Esophagus muscularis mucosa (tissue), 4 donors: ENCODE results near the gene LRRC8E. TPM values are rescaled to one million over a fixed set of nuclear protein-coding genes. Genes with fewer than 3 reads are reported as not detected.

ENCODE experiments used
- DNase-seq: peaks from one replicate; pipeline ENCODE4 v3.0.0-alpha.2; 2017; ENCODE audit errors: extremely low spot score
- H3K27ac ChIP-seq, 4 donors: fragments of 200-600 bp; sonication (generic); replicated peaks in 1 of 4; 1 replicate in 3 of 4; 2 replicates in 1 of 4; pipeline ENCODE4 v1.5.1; 2016 to 2019; ENCODE audit warnings: mild to moderate bottlenecking in 1 of 4
- H3K27me3 ChIP-seq, 4 donors: fragments of 200-600 bp; sonication (generic); one replicate each; pipeline versions ENCODE4 v1.5.1 to v1.6.0; 2016 to 2019
- H3K36me3 ChIP-seq, 4 donors: fragments of 200-600 bp; sonication (generic); one replicate each; pipeline ENCODE4 v1.5.1; 2016 to 2019
- H3K4me1 ChIP-seq, 4 donors: fragments of 200-600 bp; sonication (generic); one replicate each; pipeline ENCODE4 v1.5.1; 2016 to 2019
- H3K4me3 ChIP-seq, 4 donors: fragments of 200-600 bp; sonication (generic); 1 replicate in 2 of 4; 2 replicates in 2 of 4; pipeline ENCODE4 v1.5.1; 2016 to 2019; ENCODE audit warnings: mild to moderate bottlenecking in 4 of 4, moderate library complexity in 1 of 4
- H3K9me3 ChIP-seq, 4 donors: fragments of 200-600 bp; sonication (generic); 1 replicate in 3 of 4; 2 replicates in 1 of 4; pipeline ENCODE4 v1.5.1; 2016 to 2019
- CTCF ChIP-seq, 3 experiments: fragments of 200-600 bp in 2 of 3; fragments of 450-650 bp in 1 of 3; sonication (generic) in 2 of 3; IDR thresholded peaks; one replicate each; pipeline ENCODE4 v1.5.1; 2017 to 2019; ENCODE audit warnings: antibody characterized with exemption in 3 of 3, mild to moderate bottlenecking in 2 of 3, moderate library complexity in 1 of 3
- EP300 ChIP-seq: sonication (generic); formaldehyde crosslinking; IDR thresholded peaks from one replicate; pipeline ENCODE4 v1.6.1; 2017; ENCODE audit warnings: antibody characterized with exemption
- POLR2A ChIP-seq: fragments of 450-650 bp; IDR thresholded peaks from one replicate; pipeline ENCODE4 v1.6.1; 2017; ENCODE audit warnings: antibody characterized with exemption, moderate library complexity, mild to moderate bottlenecking, low read depth
- POLR2AphosphoS5 ChIP-seq, 2 donors: sonication (generic); formaldehyde crosslinking; IDR thresholded peaks; one replicate each; pipeline ENCODE4 v1.6.1; 2017; ENCODE audit warnings: antibody characterized with exemption in 2 of 2
- WGBS: methylation state at CpG from one replicate; pipeline ENCODE4 v1.1.5; 2018; 5-methylcytosine and 5-hydroxymethylcytosine counted together
- intact Hi-C: fragments of 100-400 bp; cut with DNase I; formaldehyde crosslinking; loops from one replicate; pipeline ENCODE4 v1.15.1; 2023
- total RNA-seq, 4 donors: library from RNA; depleted of rRNA; stranded (reverse); fragments of >200 nt; gene quantifications; one replicate each; pipeline versions ENCODE4 v1.1.0 to v1.2.1, GENCODE V29; 2016

The LRRC8E gene
- total RNA-seq, 4 donors from 2014 or later: 0.33 to 1.0 (median 0.46) TPM; not detected in 1

DNA sequence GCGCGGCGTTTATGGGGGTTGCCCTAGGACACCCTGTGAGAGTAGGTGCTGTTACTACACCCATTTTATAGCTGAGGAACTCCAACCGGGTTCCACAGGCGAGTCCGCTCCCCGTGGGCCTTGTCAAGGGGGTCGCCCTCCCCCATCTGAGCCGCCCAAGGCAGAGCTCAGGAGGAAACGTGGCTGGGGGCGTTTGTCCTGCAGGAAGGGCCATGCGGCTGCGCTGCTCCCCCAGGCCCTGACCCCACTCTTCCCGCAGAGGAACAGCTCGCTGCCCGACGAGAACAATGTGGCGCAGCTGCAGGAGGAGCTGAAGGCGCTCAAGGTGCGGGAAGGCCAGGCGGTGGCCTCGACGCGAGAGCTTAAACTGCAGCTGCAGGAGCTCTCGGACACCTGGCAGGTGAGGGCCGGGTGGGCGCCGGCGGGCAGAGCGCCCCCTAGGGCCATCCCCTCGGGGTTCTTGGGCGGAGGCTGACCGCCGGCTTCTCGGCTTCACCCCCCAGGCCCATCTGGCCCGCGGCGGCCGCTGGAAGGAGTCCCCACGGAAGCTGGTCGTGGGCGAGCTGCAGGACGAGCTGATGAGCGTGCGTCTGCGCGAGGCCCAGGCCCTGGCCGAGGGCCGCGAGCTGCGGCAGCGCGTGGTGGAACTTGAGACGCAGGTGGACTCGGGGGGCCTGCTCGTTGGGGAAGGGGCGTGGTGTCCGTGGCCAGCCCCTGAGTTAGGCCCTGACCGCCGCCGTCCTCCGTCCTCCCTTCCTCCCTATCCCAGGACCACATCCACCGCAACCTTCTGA lies 26.5 kb upstream of the LRRC8E start:
- TF ChIP-seq CTCF (IDR thresholded peaks at IDR 0.05) (no peak), POLR2AphosphoS5 (IDR thresholded peaks at IDR 0.05) (no peak), EP300 (no peak), POLR2A (no peak)
- Histone ChIP-seq H3K36me3 (peaks cover 0 to 56% (median 32%) of the 10 kb centered on the region in 4 donors), H3K27me3 (peaks cover 0 to 98% (median 21%) of the 10 kb centered on the region in 4 donors), H3K27ac (no peak overlapping the region), H3K9me3 (no peaks in the 10 kb centered on the region), H3K4me1 (peaks cover 3 to 21% (median 20%) of the 10 kb centered on the region in 4 donors), H3K4me3 (peak overlapping the region; percentile 34 to 46 (median 38))
- WGBS: 43% methylated on average over 37 of the region's 63 CpGs
- intact Hi-C loops: loop anchor here (5.0 kb wide), 1 partner anchor 35 kb away; no protein-coding TSS in a partner anchor
- no peak for DNase-seq

DNA sequence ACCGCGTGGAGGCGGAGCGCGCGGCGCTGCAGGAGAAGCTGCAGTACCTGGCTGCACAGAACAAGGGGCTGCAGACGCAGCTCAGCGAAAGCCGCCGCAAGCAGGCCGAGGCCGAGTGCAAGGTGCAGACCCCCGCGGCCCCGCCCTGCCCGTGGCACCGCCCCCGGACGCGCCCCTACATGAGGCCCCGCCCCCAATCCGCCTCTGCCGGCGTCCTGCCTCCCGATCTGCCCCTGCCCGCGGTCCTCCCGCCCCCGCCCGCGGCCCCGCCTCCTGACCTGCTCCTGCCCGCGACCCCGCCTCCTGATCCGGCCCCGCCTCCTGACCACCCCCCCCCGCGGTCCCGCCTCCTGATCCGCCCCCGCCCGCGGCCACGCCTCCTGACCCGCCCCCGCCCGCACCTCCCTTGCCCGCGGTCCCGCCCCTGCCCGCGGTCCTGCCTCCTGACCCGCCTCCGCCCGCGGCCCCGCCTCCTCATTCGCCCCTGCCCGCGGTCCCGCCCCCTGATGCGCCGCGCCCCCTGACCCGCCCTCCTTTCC lies 25.8 kb upstream of the LRRC8E start:
- Histone ChIP-seq H3K9me3 (no peaks in the 10 kb centered on the region), H3K4me3 (peak overlapping the region; percentile 34 to 46 (median 38)), H3K27ac (no peak overlapping the region), H3K27me3 (peaks cover 0 to 98% (median 22%) of the 10 kb centered on the region in 4 donors), H3K4me1 (peaks cover 3 to 21% (median 20%) of the 10 kb centered on the region in 4 donors), H3K36me3 (peaks cover 0 to 49% (median 32%) of the 10 kb centered on the region in 4 donors)
- WGBS: 18% methylated on average over 8 of the region's 67 CpGs
- no peak for TF ChIP-seq EP300
- no peak for TF ChIP-seq POLR2AphosphoS5 (IDR thresholded peaks at IDR 0.05)
- TF ChIP-seq POLR2A: no peak
- TF ChIP-seq CTCF (IDR thresholded peaks at IDR 0.05): no peak
- no peak for DNase-seq
- intact Hi-C loops: loop anchor here (5.0 kb wide), 1 partner anchor 35 kb away; no protein-coding TSS in a partner anchor

- 62% methylated on average over 11 of the region's 83 CpGs for WGBS
- Histone ChIP-seq H3K36me3 (peaks cover 0 to 42% (median 28%) of the 10 kb centered on the region in 4 donors), H3K4me1 (peaks cover 6 to 27% (median 24%) of the 10 kb centered on the region in 4 donors), H3K4me3 (peak overlapping the region in 1 of 4 donors; percentile 40), H3K9me3 (no peaks in the 10 kb centered on the region), H3K27ac (no peak overlapping the region), H3K27me3 (peaks cover 0 to 98% (median 25%) of the 10 kb centered on the region in 4 donors)
- DNase-seq: no peak
- TF ChIP-seq EP300: no peak
- TF ChIP-seq POLR2AphosphoS5 (IDR thresholded peaks at IDR 0.05): no peak
- no peak for TF ChIP-seq CTCF (IDR thresholded peaks at IDR 0.05)
- no peak for TF ChIP-seq POLR2A
- intact Hi-C loops: loop anchor here (5.0 kb wide), 1 partner anchor 34 kb away; no protein-coding TSS in a partner anchor
Measured at GRCh38 chr19:7863157-7863970, 24.9 kb upstream of the LRRC8E start.

GRCh38 chr19:7863971-7864689 lies 24.2 kb upstream of the LRRC8E start:
- 76% methylated on average over 12 of the region's 21 CpGs for WGBS
- DNase-seq: no peak
- intact Hi-C loops: loop anchor here (5.0 kb wide), 1 partner anchor 33 kb away; no protein-coding TSS in a partner anchor
- no peak for TF ChIP-seq POLR2AphosphoS5 (IDR thresholded peaks at IDR 0.05)
- H3K4me3 ChIP-seq: no peak overlapping the region
- H3K27me3 ChIP-seq: peaks cover 0 to 97% (median 25%) of the 10 kb centered on the region in 4 donors
- no peaks in the 10 kb centered on the region for H3K9me3 ChIP-seq
- H3K36me3 ChIP-seq: peaks cover 0 to 35% (median 24%) of the 10 kb centered on the region in 4 donors
- H3K4me1 ChIP-seq: peaks cover 13 to 35% (median 31%) of the 10 kb centered on the region in 4 donors
- no peak overlapping the region for H3K27ac ChIP-seq
